Endothelial cell of umbilical vein (primary cell): ENCODE results near the gene MXI1. TPM values are rescaled to one million over a fixed set of nuclear protein-coding genes. Genes with fewer than 3 reads are reported as not detected.

Source experiments
- BruUV-seq: library from RNA; stranded (reverse); fragments of 400-500 nt; replicated peaks from 2 replicates; lab custom pipeline; 2021; lab: Mats Ljungman, UMichigan
- CTCF ChIA-PET: fragments of 300-600, 350-600 bp; sonication (Branson Sonifier 250); formaldehyde crosslinking; loops from one replicate; lab custom pipeline; 2021; ENCODE audit warnings: antibody characterized with exemption, inconsistent platforms; lab: Charles Lee
- POLR2A ChIA-PET: fragments of 300-600, 350-600 bp; sonication (Branson Sonifier 250); formaldehyde crosslinking; loops from one replicate; lab custom pipeline; 2021; ENCODE audit warnings: antibody characterized with exemption, inconsistent platforms; lab: Charles Lee
- DNase-seq: peaks from one replicate; pipeline ENCODE4 v3.0.0-alpha.2; 2011; ENCODE audit warnings: low read depth, low spot score
- FAIRE-seq: peaks from 2 replicates; lab custom pipeline; 2011; peaks lifted over from hg19 to GRCh38; lab: Jason Lieb, UNC
- H2AFZ ChIP-seq: 2 replicates; pipeline ENCODE4 v1.6.0; 2012; ENCODE audit warnings: low read depth, low read length, control low read depth, inconsistent platforms
- H3K27ac ChIP-seq: 2 replicates; pipeline ENCODE4 v1.5.1; 2011; ENCODE audit warnings: low read depth, mild to moderate bottlenecking, control low read depth, low read length, moderate library complexity; ENCODE audit not compliant: insufficient read depth
- H3K27me3 ChIP-seq, 2 experiments: 2 replicates each; pipeline versions ENCODE4 v1.6.0 to v1.6.1; 2011; ENCODE audit warnings: low read length in 2 of 2, mixed read lengths in 1 of 2; ENCODE audit not compliant: control insufficient read depth in 2 of 2, insufficient read depth in 2 of 2
- H3K36me3 ChIP-seq, 2 experiments: 2 replicates in 1 of 2; 3 replicates in 1 of 2; pipeline ENCODE4 v1.5.1; 2011; ENCODE audit warnings: low read length in 2 of 2, mild to moderate bottlenecking in 1 of 2, moderate library complexity in 1 of 2; ENCODE audit not compliant: control insufficient read depth in 2 of 2, insufficient read depth in 2 of 2; ENCODE audit errors: extremely low read depth in 1 of 2
- H3K4me1 ChIP-seq: 3 replicates; pipeline ENCODE4 v1.5.1; 2011; ENCODE audit warnings: mild to moderate bottlenecking, low read length; ENCODE audit not compliant: control insufficient read depth, insufficient read depth; ENCODE audit errors: extremely low read depth
- H3K4me2 ChIP-seq: 2 replicates; pipeline ENCODE4 v1.6.1; 2011; ENCODE audit warnings: low read length, control low read depth, mixed read lengths; ENCODE audit not compliant: insufficient read depth
- H3K4me3 ChIP-seq, 3 experiments: fragments of 200-600 bp in 1 of 3; sonication (generic), shearing (Covaris generic) in 1 of 3; replicated peaks in 1 of 3; 2 replicates each; pipeline ENCODE4 v1.5.1; 2011 to 2016; ENCODE audit warnings: control low read depth in 3 of 3, low read length in 3 of 3, mild to moderate bottlenecking in 2 of 3, inconsistent platforms in 1 of 3, low read depth in 1 of 3, moderate library complexity in 1 of 3; ENCODE audit not compliant: insufficient read depth in 1 of 3
- H3K79me2 ChIP-seq: 2 replicates; pipeline ENCODE4 v1.6.0; 2012; ENCODE audit warnings: low read length, inconsistent platforms; ENCODE audit not compliant: control insufficient read depth, insufficient read depth
- H3K9ac ChIP-seq: replicated peaks from 2 replicates; pipeline ENCODE3; 2011; ENCODE audit warnings: low read length, control low read depth; ENCODE audit not compliant: insufficient read depth; ENCODE audit errors: extremely low read depth
- H3K9me1 ChIP-seq: replicated peaks from 3 replicates; pipeline ENCODE4 v1.6.0; 2011; ENCODE audit warnings: mild to moderate bottlenecking, low read length; ENCODE audit not compliant: control insufficient read depth, insufficient read depth; ENCODE audit errors: extremely low read depth
- H3K9me3 ChIP-seq: replicated peaks from 2 replicates; pipeline ENCODE4 v1.5.1; 2012; ENCODE audit warnings: low read length, inconsistent platforms; ENCODE audit not compliant: control insufficient read depth, insufficient read depth
- H4K20me1 ChIP-seq: replicated peaks from 2 replicates; pipeline ENCODE3; 2011; ENCODE audit warnings: mild to moderate bottlenecking, low read length; ENCODE audit not compliant: control insufficient read depth, insufficient read depth; ENCODE audit errors: extremely low read depth
- CTCF ChIP-seq, 2 donors: IDR thresholded peaks; 1 replicate in 1 of 2; 2 replicates in 1 of 2; pipeline ENCODE4 v1.5.1; 2011; ENCODE audit warnings: low read length in 2 of 2, mild to moderate bottlenecking in 2 of 2, moderate library complexity in 2 of 2, control low read depth in 1 of 2, inconsistent platforms in 1 of 2, low read depth in 1 of 2; ENCODE audit not compliant: insufficient read depth in 1 of 2; ENCODE audit errors: extremely low read depth in 1 of 2
- EZH2 ChIP-seq: IDR thresholded peaks from 2 replicates; pipeline ENCODE4 v1.6.1; 2012; ENCODE audit warnings: borderline replicate concordance, low read depth, mild to moderate bottlenecking, moderate library complexity, low read length, inconsistent platforms; ENCODE audit not compliant: severe bottlenecking
- JUN ChIP-seq: IDR thresholded peaks from 2 replicates; pipeline ENCODE4 v1.6.1; 2011; ENCODE audit warnings: borderline replicate concordance, low read depth; ENCODE audit not compliant: insufficient read length, insufficient read depth
- MAX ChIP-seq: IDR thresholded peaks from 2 replicates; pipeline ENCODE4 v1.6.1; 2011; ENCODE audit not compliant: insufficient read depth, insufficient read length
- MYC ChIP-seq: IDR thresholded peaks from one replicate; pipeline ENCODE4 v1.6.1; 2011; ENCODE audit warnings: mild to moderate bottlenecking, low read depth, low read length
- POLR2AphosphoS5 ChIP-seq: IDR thresholded peaks from 2 replicates; pipeline ENCODE4 v1.6.1; 2012; ENCODE audit warnings: low read depth, mild to moderate bottlenecking, control low read depth, low read length, moderate library complexity; ENCODE audit not compliant: insufficient read depth
- dilution Hi-C: fragments of 300-500 bp; cut with MboI; formaldehyde crosslinking; loops from one replicate; pipeline ENCODE4 v1.15.0; 2019; ENCODE audit warnings: low sequenced_read_pairs; ENCODE audit not compliant: extremely low pct_ligation_motif_present
- intact Hi-C: fragments of 100-400 bp; cut with micrococcal nuclease; formaldehyde crosslinking; loops from one replicate; pipeline ENCODE4 v1.10.0; 2022
- polyA plus RNA-seq, 4 experiments: library from polyadenylated mRNA; depleted of rRNA in 3 of 4; stranded (reverse) in 3 of 4; unstranded in 1 of 4; fragments of >200 nt; gene quantifications; 2 replicates each; pipeline versions ENCODE4 v1.2.1 to v1.2.3, GENCODE V29; 2011 to 2012; ENCODE audit warnings: missing spikeins in 1 of 4
- total RNA-seq: library from RNA; stranded (reverse); gene quantifications from 2 replicates; pipeline ENCODE4 v1.2.3, GENCODE V29; 2021

The MXI1 gene
- total and polyA plus RNA-seq, 2 donors (not counting 3 experiments of a cell fraction or from before 2014, with no cell fraction given) = 2.7 to 8.5 TPM

GRCh38 chr10:110225441-110225755 lies 18.0 kb downstream of the MXI1 start:
- FAIRE-seq (no peak), DNase-seq (no peak)
- CTCF ChIA-PET = interaction anchor here (2.9 to 10.1 kb wide), 2 partner anchors 15 to 341 kb away, joined by 12 to 99 read pairs; partner anchors contain the start of gene MXI1
- POLR2A ChIA-PET = interaction anchor here (0.8 kb wide), 1 partner anchor 247 kb away, joined by 4 read pairs; no protein-coding TSS in a partner anchor
- intact Hi-C loops (loop anchor here (1.0 to 5.0 kb wide), 6 partner anchors 14 to 1912 kb away; no protein-coding TSS in a partner anchor), dilution Hi-C loops (no loop called here)
- Histone ChIP-seq H3K4me2 (peak overlapping the region; percentile 84), H3K79me2 (no peaks in the 10 kb centered on the region), H3K9me3 (no peaks in the 10 kb centered on the region), H3K27me3 (no peaks in the 10 kb centered on the region), H3K9me1 (no peaks in the 10 kb centered on the region), H2AFZ (peak overlapping the region; percentile 65), H3K27ac (no peak overlapping the region), H3K4me3 (peak overlapping the region; percentile 37 to 92 (median 74)), H3K4me1 (peaks cover 8% of the 10 kb centered on the region), H3K9ac (peak overlapping the region; percentile 31), H4K20me1 (no peaks in the 10 kb centered on the region), H3K36me3 (no peaks in the 10 kb centered on the region)
- no TSS peak for BruUV-seq
- TF ChIP-seq MAX = no peak
- no peak for TF ChIP-seq JUN
- no peak for TF ChIP-seq POLR2AphosphoS5
- TF ChIP-seq MYC = no peak

GRCh38 chr10:110225756-110226542 lies 18.5 kb downstream of the MXI1 start:
- Histone ChIP-seq H3K36me3 (no peaks in the 10 kb centered on the region), H3K27ac (no peak overlapping the region), H3K79me2 (no peaks in the 10 kb centered on the region), H3K9me1 (no peaks in the 10 kb centered on the region), H3K9me3 (no peaks in the 10 kb centered on the region), H3K4me2 (peak overlapping the region; percentile 84), H2AFZ (peak overlapping the region; percentile 100), H3K4me1 (peaks cover 8% of the 10 kb centered on the region), H3K4me3 (peak overlapping the region; percentile 74 to 92 (median 75)), H3K27me3 (no peaks in the 10 kb centered on the region), H4K20me1 (no peaks in the 10 kb centered on the region), H3K9ac (peak overlapping the region; percentile 31)
- peak; percentile 89 for DNase-seq
- peak; percentile 85 for FAIRE-seq
- dilution Hi-C loops = no loop called here
- TF ChIP-seq EZH2 (no peak), CTCF (IDR thresholded peaks at IDR 0.05; ENCODE audit: extremely low read depth in 1 of 2, insufficient read depth in 1 of 2, low read depth in 1 of 2, low read length in 2 of 2) (peak; percentile 54 to 79)
- POLR2A ChIA-PET = interaction anchor here (0.7 to 0.8 kb wide), 3 partner anchors 16 to 248 kb away, joined by 3 to 6 read pairs (median 4); no protein-coding TSS in a partner anchor
- no TSS peak for BruUV-seq
- CTCF ChIA-PET = interaction anchor here (1.0 to 10.1 kb wide), 4 partner anchors 15 to 341 kb away, joined by 3 to 99 read pairs (median 8); partner anchors contain the start of gene MXI1
- intact Hi-C loops = loop anchor here (1.0 to 5.0 kb wide), 7 partner anchors 15 to 1911 kb away; no protein-coding TSS in a partner anchor
